ENCODE data around the gene VWDE. TPM values are rescaled to one million over a fixed set of nuclear protein-coding genes. Genes with fewer than 3 reads are reported as not detected.
A peak's percentile ranks its signal among the peaks of the same experiment; 100 is the strongest.

Gene VWDE
- total and polyA plus RNA-seq, 2 of the 8 experiments (the other 6 are each of a cell fraction or from before 2014, with no cell fraction given): 11.0 to 21.2 TPM

DNA sequence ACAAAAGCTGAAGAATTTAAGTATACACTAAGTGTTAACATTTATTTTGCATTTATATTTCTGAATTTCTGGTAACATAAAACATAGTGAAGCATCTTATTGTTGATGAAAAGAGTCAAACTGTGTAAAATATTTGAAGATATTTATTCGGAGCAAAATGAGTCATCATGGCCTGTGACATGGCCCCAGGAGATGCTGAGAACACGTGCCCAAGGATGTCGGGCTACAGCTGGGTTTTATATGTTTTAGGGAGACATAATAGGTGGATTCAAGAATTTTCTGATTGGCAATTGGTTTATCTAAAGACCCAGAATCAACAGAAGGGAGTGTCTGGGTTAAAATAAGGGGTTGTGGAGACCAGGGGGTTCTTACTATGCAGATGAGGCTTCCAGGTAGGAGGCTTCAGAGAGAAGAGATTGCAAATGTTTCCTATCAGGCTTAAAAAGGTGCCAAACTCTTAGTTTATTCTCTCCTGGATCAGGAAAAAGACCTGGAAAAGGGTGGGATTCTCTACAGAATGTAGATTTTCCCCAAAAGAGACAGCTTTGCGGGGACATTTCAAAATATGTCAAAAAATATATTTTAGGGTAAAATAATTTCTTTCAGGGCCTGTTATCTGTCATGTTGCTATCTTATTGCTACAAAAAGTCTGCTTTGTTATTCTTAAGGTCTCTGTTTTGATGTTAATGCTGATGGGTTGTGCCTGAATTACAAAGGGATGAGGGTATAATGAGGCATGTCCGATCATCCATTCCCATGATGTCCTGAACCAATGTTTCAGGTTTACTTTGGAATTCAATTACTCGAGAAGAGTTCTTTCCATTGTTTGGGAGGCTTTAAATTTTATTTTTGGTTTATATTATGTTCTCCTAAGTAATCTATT lies 74.5 kb downstream of the VWDE start (continued):
- TF ChIP-seq, protein P1, sequence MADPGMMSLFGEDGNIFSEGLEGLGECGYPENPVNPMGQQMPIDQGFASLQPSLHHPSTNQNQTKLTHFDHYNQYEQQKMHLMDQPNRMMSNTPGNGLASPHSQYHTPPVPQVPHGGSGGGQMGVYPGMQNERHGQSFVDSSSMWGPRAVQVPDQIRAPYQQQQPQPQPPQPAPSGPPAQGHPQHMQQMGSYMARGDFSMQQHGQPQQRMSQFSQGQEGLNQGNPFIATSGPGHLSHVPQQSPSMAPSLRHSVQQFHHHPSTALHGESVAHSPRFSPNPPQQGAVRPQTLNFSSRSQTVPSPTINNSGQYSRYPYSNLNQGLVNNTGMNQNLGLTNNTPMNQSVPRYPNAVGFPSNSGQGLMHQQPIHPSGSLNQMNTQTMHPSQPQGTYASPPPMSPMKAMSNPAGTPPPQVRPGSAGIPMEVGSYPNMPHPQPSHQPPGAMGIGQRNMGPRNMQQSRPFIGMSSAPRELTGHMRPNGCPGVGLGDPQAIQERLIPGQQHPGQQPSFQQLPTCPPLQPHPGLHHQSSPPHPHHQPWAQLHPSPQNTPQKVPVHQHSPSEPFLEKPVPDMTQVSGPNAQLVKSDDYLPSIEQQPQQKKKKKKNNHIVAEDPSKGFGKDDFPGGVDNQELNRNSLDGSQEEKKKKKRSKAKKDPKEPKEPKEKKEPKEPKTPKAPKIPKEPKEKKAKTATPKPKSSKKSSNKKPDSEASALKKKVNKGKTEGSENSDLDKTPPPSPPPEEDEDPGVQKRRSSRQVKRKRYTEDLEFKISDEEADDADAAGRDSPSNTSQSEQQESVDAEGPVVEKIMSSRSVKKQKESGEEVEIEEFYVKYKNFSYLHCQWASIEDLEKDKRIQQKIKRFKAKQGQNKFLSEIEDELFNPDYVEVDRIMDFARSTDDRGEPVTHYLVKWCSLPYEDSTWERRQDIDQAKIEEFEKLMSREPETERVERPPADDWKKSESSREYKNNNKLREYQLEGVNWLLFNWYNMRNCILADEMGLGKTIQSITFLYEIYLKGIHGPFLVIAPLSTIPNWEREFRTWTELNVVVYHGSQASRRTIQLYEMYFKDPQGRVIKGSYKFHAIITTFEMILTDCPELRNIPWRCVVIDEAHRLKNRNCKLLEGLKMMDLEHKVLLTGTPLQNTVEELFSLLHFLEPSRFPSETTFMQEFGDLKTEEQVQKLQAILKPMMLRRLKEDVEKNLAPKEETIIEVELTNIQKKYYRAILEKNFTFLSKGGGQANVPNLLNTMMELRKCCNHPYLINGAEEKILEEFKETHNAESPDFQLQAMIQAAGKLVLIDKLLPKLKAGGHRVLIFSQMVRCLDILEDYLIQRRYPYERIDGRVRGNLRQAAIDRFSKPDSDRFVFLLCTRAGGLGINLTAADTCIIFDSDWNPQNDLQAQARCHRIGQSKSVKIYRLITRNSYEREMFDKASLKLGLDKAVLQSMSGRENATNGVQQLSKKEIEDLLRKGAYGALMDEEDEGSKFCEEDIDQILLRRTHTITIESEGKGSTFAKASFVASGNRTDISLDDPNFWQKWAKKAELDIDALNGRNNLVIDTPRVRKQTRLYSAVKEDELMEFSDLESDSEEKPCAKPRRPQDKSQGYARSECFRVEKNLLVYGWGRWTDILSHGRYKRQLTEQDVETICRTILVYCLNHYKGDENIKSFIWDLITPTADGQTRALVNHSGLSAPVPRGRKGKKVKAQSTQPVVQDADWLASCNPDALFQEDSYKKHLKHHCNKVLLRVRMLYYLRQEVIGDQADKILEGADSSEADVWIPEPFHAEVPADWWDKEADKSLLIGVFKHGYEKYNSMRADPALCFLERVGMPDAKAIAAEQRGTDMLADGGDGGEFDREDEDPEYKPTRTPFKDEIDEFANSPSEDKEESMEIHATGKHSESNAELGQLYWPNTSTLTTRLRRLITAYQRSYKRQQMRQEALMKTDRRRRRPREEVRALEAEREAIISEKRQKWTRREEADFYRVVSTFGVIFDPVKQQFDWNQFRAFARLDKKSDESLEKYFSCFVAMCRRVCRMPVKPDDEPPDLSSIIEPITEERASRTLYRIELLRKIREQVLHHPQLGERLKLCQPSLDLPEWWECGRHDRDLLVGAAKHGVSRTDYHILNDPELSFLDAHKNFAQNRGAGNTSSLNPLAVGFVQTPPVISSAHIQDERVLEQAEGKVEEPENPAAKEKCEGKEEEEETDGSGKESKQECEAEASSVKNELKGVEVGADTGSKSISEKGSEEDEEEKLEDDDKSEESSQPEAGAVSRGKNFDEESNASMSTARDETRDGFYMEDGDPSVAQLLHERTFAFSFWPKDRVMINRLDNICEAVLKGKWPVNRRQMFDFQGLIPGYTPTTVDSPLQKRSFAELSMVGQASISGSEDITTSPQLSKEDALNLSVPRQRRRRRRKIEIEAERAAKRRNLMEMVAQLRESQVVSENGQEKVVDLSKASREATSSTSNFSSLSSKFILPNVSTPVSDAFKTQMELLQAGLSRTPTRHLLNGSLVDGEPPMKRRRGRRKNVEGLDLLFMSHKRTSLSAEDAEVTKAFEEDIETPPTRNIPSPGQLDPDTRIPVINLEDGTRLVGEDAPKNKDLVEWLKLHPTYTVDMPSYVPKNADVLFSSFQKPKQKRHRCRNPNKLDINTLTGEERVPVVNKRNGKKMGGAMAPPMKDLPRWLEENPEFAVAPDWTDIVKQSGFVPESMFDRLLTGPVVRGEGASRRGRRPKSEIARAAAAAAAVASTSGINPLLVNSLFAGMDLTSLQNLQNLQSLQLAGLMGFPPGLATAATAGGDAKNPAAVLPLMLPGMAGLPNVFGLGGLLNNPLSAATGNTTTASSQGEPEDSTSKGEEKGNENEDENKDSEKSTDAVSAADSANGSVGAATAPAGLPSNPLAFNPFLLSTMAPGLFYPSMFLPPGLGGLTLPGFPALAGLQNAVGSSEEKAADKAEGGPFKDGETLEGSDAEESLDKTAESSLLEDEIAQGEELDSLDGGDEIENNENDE (IDR thresholded peaks at IDR 0.05; ENCODE audit: insufficient replicate concordance, low read length): peak; percentile 96
- TF ChIP-seq KDM1A (IDR thresholded peaks at IDR 0.05; ENCODE audit: borderline replicate concordance, low read length) (no peak), HDAC2 (IDR thresholded peaks at IDR 0.05; ENCODE audit: borderline replicate concordance in 1 of 2, low read depth in 2 of 2, low read length in 2 of 2) (no peak), CBX5 (IDR thresholded peaks at IDR 0.05; ENCODE audit: low read depth, low read length) (no peak), POLR2AphosphoS5 (IDR thresholded peaks at IDR 0.05; ENCODE audit: low read depth, low read length) (no peak)
- TF ChIP-seq, protein P2, sequence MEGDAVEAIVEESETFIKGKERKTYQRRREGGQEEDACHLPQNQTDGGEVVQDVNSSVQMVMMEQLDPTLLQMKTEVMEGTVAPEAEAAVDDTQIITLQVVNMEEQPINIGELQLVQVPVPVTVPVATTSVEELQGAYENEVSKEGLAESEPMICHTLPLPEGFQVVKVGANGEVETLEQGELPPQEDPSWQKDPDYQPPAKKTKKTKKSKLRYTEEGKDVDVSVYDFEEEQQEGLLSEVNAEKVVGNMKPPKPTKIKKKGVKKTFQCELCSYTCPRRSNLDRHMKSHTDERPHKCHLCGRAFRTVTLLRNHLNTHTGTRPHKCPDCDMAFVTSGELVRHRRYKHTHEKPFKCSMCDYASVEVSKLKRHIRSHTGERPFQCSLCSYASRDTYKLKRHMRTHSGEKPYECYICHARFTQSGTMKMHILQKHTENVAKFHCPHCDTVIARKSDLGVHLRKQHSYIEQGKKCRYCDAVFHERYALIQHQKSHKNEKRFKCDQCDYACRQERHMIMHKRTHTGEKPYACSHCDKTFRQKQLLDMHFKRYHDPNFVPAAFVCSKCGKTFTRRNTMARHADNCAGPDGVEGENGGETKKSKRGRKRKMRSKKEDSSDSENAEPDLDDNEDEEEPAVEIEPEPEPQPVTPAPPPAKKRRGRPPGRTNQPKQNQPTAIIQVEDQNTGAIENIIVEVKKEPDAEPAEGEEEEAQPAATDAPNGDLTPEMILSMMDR (IDR thresholded peaks at IDR 0.05; ENCODE audit: control extremely low read depth in 1 of 3, insufficient read depth in 1 of 3, low read depth in 1 of 3, low read length in 3 of 3): no peak

Data from H1 (cell line).